Stomach smooth muscle (tissue), 2 donors: ENCODE results near the gene ST3GAL3.

Experiments
- H3K27ac ChIP-seq: one replicate; pipeline ENCODE4 v1.7.0; 2013; ENCODE audit warnings: mild to moderate bottlenecking, low read length, inconsistent platforms
- H3K27me3 ChIP-seq, 2 donors: one replicate each; pipeline ENCODE4 v1.7.0; 2013; ENCODE audit warnings: low read length in 2 of 2; ENCODE audit not compliant: insufficient read depth in 2 of 2, control insufficient read depth in 1 of 2
- H3K36me3 ChIP-seq, 2 donors: one replicate each; pipeline ENCODE4 v1.7.0; 2013; ENCODE audit warnings: low read length in 2 of 2; ENCODE audit not compliant: control insufficient read depth in 2 of 2, insufficient read depth in 2 of 2
- H3K4me1 ChIP-seq: one replicate; pipeline ENCODE4 v1.7.0; 2013; ENCODE audit warnings: low read length; ENCODE audit not compliant: control insufficient read depth, insufficient read depth
- H3K4me3 ChIP-seq, 2 donors: one replicate each; pipeline ENCODE4 v1.7.0; 2013; ENCODE audit warnings: low read length in 2 of 2
- H3K9ac ChIP-seq, 2 donors: one replicate each; pipeline ENCODE4 v1.7.0; 2013; ENCODE audit warnings: low read length in 2 of 2, mild to moderate bottlenecking in 1 of 2
- H3K9me3 ChIP-seq, 2 donors: one replicate each; pipeline ENCODE4 v1.7.0; 2013; ENCODE audit warnings: low read length in 2 of 2; ENCODE audit not compliant: control insufficient read depth in 2 of 2
- donor health status: healthy.
- donor health status: Pancreatic carcinoma.

Gene ST3GAL3

GRCh38 chr1:43839056-43839455 lies 131.7 kb downstream of the ST3GAL3 start:
- Histone ChIP-seq H3K4me3 (peak overlapping the region in 1 of 2 donors; percentile 54), H3K27ac (peak overlapping the region; percentile 76), H3K4me1 (peaks cover 56% of the 10 kb centered on the region), H3K9ac (peak overlapping the region in 1 of 2 donors; percentile 47), H3K27me3 (no peaks in the 10 kb centered on the region), H3K9me3 (peaks cover 0 to 2% of the 10 kb centered on the region in 2 donors), H3K36me3 (peaks cover 0 to 4% of the 10 kb centered on the region in 2 donors)

GRCh38 chr1:43841321-43842174 lies 134.2 kb downstream of the ST3GAL3 start:
- H3K27me3 ChIP-seq, result no peaks in the 10 kb centered on the region
- H3K36me3 ChIP-seq, result peaks cover 0 to 4% of the 10 kb centered on the region in 2 donors
- no peak overlapping the region for H3K4me3 ChIP-seq
- peaks cover 32% of the 10 kb centered on the region for H3K4me1 ChIP-seq
- H3K9ac ChIP-seq, result no peak overlapping the region
- H3K27ac ChIP-seq, result no peak overlapping the region
- peaks cover 0 to 2% of the 10 kb centered on the region in 2 donors for H3K9me3 ChIP-seq

- Histone ChIP-seq H3K36me3 (peaks cover 0 to 4% of the 10 kb centered on the region in 2 donors), H3K9me3 (peaks cover 0 to 2% of the 10 kb centered on the region in 2 donors), H3K9ac (no peak overlapping the region), H3K27me3 (no peaks in the 10 kb centered on the region), H3K4me3 (no peak overlapping the region), H3K27ac (no peak overlapping the region), H3K4me1 (peaks cover 26% of the 10 kb centered on the region)
These were observed 134.8 kb downstream of the ST3GAL3 start for GRCh38 chr1:43842175-43842498.

- Histone ChIP-seq H3K36me3 (peaks cover 0 to 2% of the 10 kb centered on the region in 2 donors), H3K9ac (no peak overlapping the region)
These were observed 136.3 kb downstream of the ST3GAL3 start for GRCh38 chr1:43843684-43844083.

GRCh38 chr1:43844114-43844513 lies 136.8 kb downstream of the ST3GAL3 start:
- Histone ChIP-seq H3K9ac (no peak overlapping the region), H3K27me3 (no peaks in the 10 kb centered on the region), H3K36me3 (peaks cover 0 to 2% of the 10 kb centered on the region in 2 donors), H3K27ac (no peak overlapping the region), H3K4me1 (peaks cover 10% of the 10 kb centered on the region), H3K9me3 (peaks cover 0 to 2% of the 10 kb centered on the region in 2 donors), H3K4me3 (no peak overlapping the region)

More at GRCh38 chr1:43843684-43844083, 136.3 kb downstream of the ST3GAL3 start:
- Histone ChIP-seq H3K4me1 (peaks cover 14% of the 10 kb centered on the region), H3K9me3 (peaks cover 0 to 2% of the 10 kb centered on the region in 2 donors), H3K27me3 (no peaks in the 10 kb centered on the region), H3K4me3 (no peak overlapping the region), H3K27ac (no peak overlapping the region)

- Histone ChIP-seq H3K36me3 (no peaks in the 10 kb centered on the region), H3K4me3 (no peak overlapping the region), H3K27ac (no peak overlapping the region), H3K9me3 (no peaks in the 10 kb centered on the region), H3K4me1 (no peaks in the 10 kb centered on the region), H3K9ac (no peak overlapping the region), H3K27me3 (no peaks in the 10 kb centered on the region)
These were observed 140.0 kb downstream of the ST3GAL3 start for GRCh38 chr1:43847290-43847689.

- Histone ChIP-seq H3K4me1 (no peaks in the 10 kb centered on the region), H3K27me3 (no peaks in the 10 kb centered on the region), H3K9me3 (no peaks in the 10 kb centered on the region), H3K36me3 (no peaks in the 10 kb centered on the region), H3K9ac (no peak overlapping the region), H3K27ac (no peak overlapping the region), H3K4me3 (no peak overlapping the region)
These were observed 140.5 kb downstream of the ST3GAL3 start for GRCh38 chr1:43847882-43848281.

GRCh38 chr1:43849670-43850069 lies 142.3 kb downstream of the ST3GAL3 start:
- H3K4me3 ChIP-seq, result no peak overlapping the region
- no peak overlapping the region for H3K27ac ChIP-seq
- no peaks in the 10 kb centered on the region for H3K27me3 ChIP-seq

GRCh38 chr1:43850591-43851233 lies 143.4 kb downstream of the ST3GAL3 start:
- Histone ChIP-seq H3K4me3 (no peak overlapping the region), H3K9ac (no peak overlapping the region), H3K27me3 (no peaks in the 10 kb centered on the region), H3K36me3 (no peaks in the 10 kb centered on the region), H3K4me1 (peaks cover 5% of the 10 kb centered on the region), H3K27ac (no peak overlapping the region), H3K9me3 (no peaks in the 10 kb centered on the region)

More at GRCh38 chr1:43849670-43850069, 142.3 kb downstream of the ST3GAL3 start:
- Histone ChIP-seq H3K9ac (no peak overlapping the region), H3K9me3 (no peaks in the 10 kb centered on the region), H3K36me3 (no peaks in the 10 kb centered on the region), H3K4me1 (peaks cover 5% of the 10 kb centered on the region)

- Histone ChIP-seq H3K36me3 (no peaks in the 10 kb centered on the region), H3K27me3 (no peaks in the 10 kb centered on the region), H3K4me3 (no peak overlapping the region), H3K27ac (no peak overlapping the region), H3K4me1 (peaks cover 5% of the 10 kb centered on the region), H3K9ac (no peak overlapping the region), H3K9me3 (no peaks in the 10 kb centered on the region)
These were observed 144.4 kb downstream of the ST3GAL3 start for GRCh38 chr1:43851561-43852338.
